Adrenal gland (tissue), 12 donors: ENCODE results near the gene RETREG1. TPM values are rescaled to one million over a fixed set of nuclear protein-coding genes. Genes with fewer than 3 reads are reported as not detected.

ENCODE experiments used
- DNase-seq, 7 donors: peaks; one replicate each; pipeline ENCODE4 v3.0.0-alpha.2; 2019 to 2020
- H3K27ac ChIP-seq, 5 donors: fragments of 200-600 bp; sonication (generic) in 4 of 5; 1 replicate in 3 of 5; 2 replicates in 2 of 5; pipeline versions ENCODE4 v1.5.1 to v1.8.0; 2016 to 2020; ENCODE audit warnings: mild to moderate bottlenecking in 1 of 5
- H3K27me3 ChIP-seq: fragments of 200-600 bp; 2 replicates; pipeline ENCODE4 v1.8.0; 2021
- H3K36me3 ChIP-seq, 2 donors: fragments of 200-600 bp; replicated peaks in 1 of 2; 1 replicate in 1 of 2; 2 replicates in 1 of 2; pipeline versions ENCODE4 v1.5.1 to v1.8.0; 2018 to 2022
- H3K4me1 ChIP-seq, 2 donors: fragments of 200-600 bp; replicated peaks in 1 of 2; 1 replicate in 1 of 2; 2 replicates in 1 of 2; pipeline versions ENCODE4 v1.5.1 to v1.8.0; 2018 to 2021
- H3K4me3 ChIP-seq, 4 donors: fragments of 200-600 bp; sonication (generic) in 3 of 4; one replicate each; pipeline ENCODE4 v1.5.1; 2016 to 2018
- H3K9me3 ChIP-seq, 3 donors: fragments of 200-600 bp; sonication (generic) in 1 of 3; replicated peaks in 1 of 3; 1 replicate in 2 of 3; 2 replicates in 1 of 3; pipeline versions ENCODE4 v1.5.1 to v1.8.0; 2016 to 2021
- CTCF ChIP-seq, 6 experiments: fragments of 450-650 bp in 4 of 6; fragments of 200-600 bp in 2 of 6; sonication (generic) in 1 of 6; IDR thresholded peaks; 1 replicate in 5 of 6; 2 replicates in 1 of 6; pipeline versions ENCODE4 v1.5.1 to v1.8.0; 2016 to 2021; ENCODE audit warnings: antibody characterized with exemption in 6 of 6, mild to moderate bottlenecking in 2 of 6, moderate library complexity in 1 of 6
- POLR2A ChIP-seq, 2 donors: fragments of 450-650 bp; IDR thresholded peaks; one replicate each; pipeline ENCODE4 v1.6.1; 2017; ENCODE audit warnings: antibody characterized with exemption in 2 of 2, mild to moderate bottlenecking in 2 of 2, moderate library complexity in 1 of 2
- WGBS, 4 donors: extraction: QIAGEN DNeasy Blood & Tissue Kit in 2 of 4; methylation state at CpG; one replicate each; pipeline versions ENCODE4 v1.1.5 to v1.1.7; 2013 to 2017; 5-methylcytosine and 5-hydroxymethylcytosine counted together
- intact Hi-C, 2 donors: fragments of 100-400 bp; cut with DNase I; formaldehyde crosslinking; loops; one replicate each; pipeline versions ENCODE4 v1.14.1 to v1.15.0; 2022 to 2023
- polyA plus RNA-seq, 3 donors: library from polyadenylated mRNA; stranded (reverse); fragments of 200-250 nt in 2 of 3; fragments of 350-450 nt in 1 of 3; fragmentation: Illumina TruSeq in 1 of 3; extraction: RNeasy Lipid Tissue Mini Kit (QIAGEN cat#74804) in 1 of 3; gene quantifications; one replicate each; pipeline ENCODE4 v1.2.3, GENCODE V29; 2013 to 2014
- total RNA-seq, 9 donors: library from RNA; depleted of rRNA in 4 of 9; stranded (reverse); fragments of >200 nt in 4 of 9; fragments of 120-200 nt in 1 of 9; fragmentation: NEBNext Ultra II Directional in 1 of 9; extraction: Animal tissue kit (Norgen Biotek cat#: 25700) in 1 of 9; gene quantifications; one replicate each; pipeline versions ENCODE4 v1.1.0 to v1.2.4, GENCODE V29; 2013 to 2023
- donor health status: healthy with polysubstance abuse.
- donor health status: Bipolar disorder and iron deficiency.
- donor health status: DM: yes; HTN: yes; CAD: no.
- donor health status: DM: no; HTN: no; CAD: no.
- donor health status: DM: no; HTN: no; CAD: no.
- donor health status: DM: yes; HTN: yes; CAD: no.

The RETREG1 gene
- total and polyA plus RNA-seq, 12 donors = 0.06 to 5.9 (median 2.1) TPM

- TF ChIP-seq POLR2A (IDR thresholded peaks at IDR 0.05) (no peak), CTCF (IDR thresholded peaks at IDR 0.05) (peak; percentile 59 to 79 (median 68))
- intact Hi-C loops = loop anchor here in 1 of 2 donors (5.0 kb wide), 1 partner anchor 299 kb away; no protein-coding TSS in a partner anchor
- Histone ChIP-seq H3K4me1 (peaks cover 4 to 33% of the 10 kb centered on the region in 2 donors), H3K9me3 (no peaks in the 10 kb centered on the region), H3K27ac (peak overlapping the region in 3 of 5 donors; percentile 10 to 81 (median 59)), H3K4me3 (peak overlapping the region in 1 of 4 donors; percentile 20), H3K27me3 (no peaks in the 10 kb centered on the region), H3K36me3 (peaks cover 0 to 63% of the 10 kb centered on the region in 2 donors)
- peak; percentile 22 to 71 (median 65) for DNase-seq
- 29 to 39% (median 34%) methylated on average over 4 of the region's 4 CpGs for WGBS, 4 donors
Observed at GRCh38 chr5:16456103-16456832, 160.5 kb downstream of the RETREG1 start.

GRCh38 chr5:16455668-16456067 is 161.1 kb downstream of the RETREG1 start:
- intact Hi-C loops = loop anchor here in 1 of 2 donors (5.0 kb wide), 1 partner anchor 298 kb away; no protein-coding TSS in a partner anchor
- TF ChIP-seq POLR2A (IDR thresholded peaks at IDR 0.05) (no peak), CTCF (IDR thresholded peaks at IDR 0.05) (no peak)
- H3K9me3 ChIP-seq = no peaks in the 10 kb centered on the region
- 75 to 79% (median 77%) methylated on average over 5 of the region's 5 CpGs for WGBS, 4 donors
- peaks cover 0 to 63% of the 10 kb centered on the region in 2 donors for H3K36me3 ChIP-seq
- no peak for DNase-seq
- peak overlapping the region in 3 of 5 donors; percentile 10 to 81 (median 59) for H3K27ac ChIP-seq
- H3K4me1 ChIP-seq = peaks cover 4 to 31% of the 10 kb centered on the region in 2 donors
- no peaks in the 10 kb centered on the region for H3K27me3 ChIP-seq
- peak overlapping the region in 1 of 4 donors; percentile 20 for H3K4me3 ChIP-seq

DNA sequence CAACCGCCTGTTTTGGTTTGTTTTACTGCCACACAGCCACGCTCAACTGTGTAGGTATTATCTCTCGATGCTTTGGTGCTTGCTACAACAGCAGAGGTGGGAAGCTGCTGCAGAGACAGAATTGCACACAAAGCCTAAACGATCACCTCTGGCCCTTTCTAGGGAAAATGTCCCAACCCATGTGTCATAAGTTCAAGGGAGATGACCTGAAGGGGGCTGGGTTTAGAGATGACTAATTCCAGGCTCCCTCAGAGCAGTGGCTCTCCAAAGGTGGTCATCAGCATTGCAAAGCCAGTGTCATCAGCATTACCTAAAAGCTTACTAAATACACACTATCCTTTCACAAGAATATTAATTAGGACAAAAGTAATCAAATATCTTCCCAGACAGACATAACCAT is 162.1 kb downstream of the RETREG1 start:
- intact Hi-C loops = loop anchor here in 1 of 2 donors (5.0 kb wide), 1 partner anchor 297 kb away; no protein-coding TSS in a partner anchor
- WGBS, 4 donors = 78 to 87% (median 81%) methylated on average over 4 of the region's 4 CpGs

More for the DNA sequence above, 162.1 kb downstream of the RETREG1 start:
- Histone ChIP-seq H3K9me3 (no peaks in the 10 kb centered on the region), H3K27ac (no peak overlapping the region), H3K4me1 (peaks cover 4 to 22% of the 10 kb centered on the region in 2 donors), H3K36me3 (peaks cover 0 to 63% of the 10 kb centered on the region in 2 donors), H3K4me3 (no peak overlapping the region), H3K27me3 (no peaks in the 10 kb centered on the region)
- peak in 1 of 7 donors; percentile 5 for DNase-seq
- no peak for TF ChIP-seq CTCF (IDR thresholded peaks at IDR 0.05)
- TF ChIP-seq POLR2A (IDR thresholded peaks at IDR 0.05) = no peak
